GM21723 (cell line): ENCODE measurements around the gene CFAP97D1.
"Not testable (repeated sequence)": the region's sequence is repeated elsewhere in the genome, so short reads cannot be mapped to it uniquely, and the experiment has no call there.

Source experiments
- ATAC-seq: cut with Tn5 transposase; IDR thresholded peaks from one replicate; pipeline ENCODE4 v1.9.1; 2021; ENCODE audit warnings: mild to moderate bottlenecking, moderate library complexity; ENCODE audit not compliant: unreplicated experiment

The CFAP97D1 gene

DNA sequence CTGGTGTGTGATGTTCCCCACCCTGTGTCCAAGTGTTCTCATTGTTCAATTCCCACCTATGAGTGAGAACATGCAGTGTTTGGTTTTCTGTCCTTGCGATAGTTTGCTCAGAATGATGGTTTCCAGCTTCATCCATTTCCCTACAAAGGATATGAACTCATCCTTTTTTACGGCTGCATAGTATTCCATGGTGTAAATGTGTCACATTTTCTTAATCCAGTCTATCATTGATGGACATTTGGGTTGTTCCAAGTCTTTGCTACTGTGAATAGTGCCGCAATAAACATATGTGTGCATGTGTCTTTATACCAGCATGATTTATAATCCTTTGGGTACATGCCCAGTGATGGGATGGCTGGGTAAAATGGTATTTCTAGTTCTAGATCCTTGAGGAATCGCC lies 12.4 kb downstream of the CFAP97D1 start:
- not testable (repeated sequence) for ATAC-seq

- ATAC-seq = not testable (repeated sequence)
These were observed 17.8 kb downstream of the CFAP97D1 start for GRCh38 chr17:43798024-43798423.

DNA sequence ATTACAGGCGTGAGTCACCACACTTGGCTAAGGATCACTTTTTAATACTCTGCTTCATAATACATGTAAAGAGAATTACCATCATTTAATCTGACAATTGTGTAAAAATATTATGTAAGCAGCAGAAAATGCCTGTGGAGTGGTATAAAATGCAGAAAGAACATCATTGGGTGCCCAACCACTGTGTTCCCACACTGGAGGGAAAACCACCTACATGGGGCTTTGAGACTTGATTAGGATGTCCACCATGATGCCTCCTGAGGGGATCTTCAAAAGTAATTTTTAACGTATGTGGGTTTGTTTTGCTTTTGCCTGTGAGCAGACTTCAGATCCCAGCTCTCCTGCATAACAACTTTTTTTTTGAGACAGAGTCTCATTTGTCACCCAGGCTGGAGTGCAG lies 18.8 kb downstream of the CFAP97D1 start:
- no peak for ATAC-seq

- no peak for ATAC-seq
These were observed 20.5 kb downstream of the CFAP97D1 start for GRCh38 chr17:43800736-43801135.

- no peak for ATAC-seq
These were observed 21.6 kb downstream of the CFAP97D1 start for GRCh38 chr17:43801844-43802243.

- ATAC-seq = no peak
These were observed 23.5 kb downstream of the CFAP97D1 start for GRCh38 chr17:43803758-43804157.

- ATAC-seq = no peak
These were observed 24.9 kb downstream of the CFAP97D1 start for GRCh38 chr17:43805117-43805516.

DNA sequence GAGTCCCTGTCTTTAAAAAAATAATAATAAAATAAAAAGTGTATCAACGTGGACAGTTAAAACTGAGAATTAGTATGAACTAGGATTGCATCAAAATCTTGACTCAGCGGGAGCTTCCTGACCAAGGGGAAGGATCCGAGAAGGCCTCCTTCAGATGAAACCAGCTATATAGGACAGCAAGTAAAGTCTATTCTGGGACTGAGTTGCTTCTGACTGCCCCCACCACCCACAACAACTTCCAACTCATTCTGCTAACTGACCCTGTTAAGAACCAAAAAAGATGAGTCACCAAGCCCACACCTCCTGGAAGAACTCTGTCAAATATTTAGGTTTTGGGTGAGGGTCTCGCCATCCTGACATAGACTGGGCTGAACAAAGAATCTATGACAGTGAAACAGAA lies 27.8 kb downstream of the CFAP97D1 start:
- ATAC-seq = no peak

GRCh38 chr17:43809121-43809520 lies 28.9 kb downstream of the CFAP97D1 start:
- no peak for ATAC-seq

GRCh38 chr17:43810226-43810715 lies 30.0 kb downstream of the CFAP97D1 start:
- no peak for ATAC-seq

DNA sequence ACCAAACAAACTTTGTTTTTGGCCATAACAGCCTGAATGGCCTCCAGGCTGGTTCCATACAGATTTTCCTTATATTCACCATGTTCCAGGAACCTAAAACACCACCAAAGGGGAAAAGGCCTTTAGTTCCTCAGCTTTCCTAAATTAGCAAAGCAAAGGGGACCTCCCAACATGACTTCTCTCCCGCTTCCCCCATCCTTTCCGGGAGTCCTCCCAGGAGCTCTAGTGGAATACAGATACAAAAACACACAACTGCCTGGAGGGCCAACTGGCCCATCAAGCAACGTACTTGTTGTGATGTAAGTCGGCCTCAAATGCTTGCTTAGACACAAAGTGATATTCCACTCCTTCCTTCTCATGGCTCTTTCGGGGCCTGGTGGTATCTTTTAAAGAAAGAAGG lies 30.6 kb downstream of the CFAP97D1 start:
- no peak for ATAC-seq

DNA sequence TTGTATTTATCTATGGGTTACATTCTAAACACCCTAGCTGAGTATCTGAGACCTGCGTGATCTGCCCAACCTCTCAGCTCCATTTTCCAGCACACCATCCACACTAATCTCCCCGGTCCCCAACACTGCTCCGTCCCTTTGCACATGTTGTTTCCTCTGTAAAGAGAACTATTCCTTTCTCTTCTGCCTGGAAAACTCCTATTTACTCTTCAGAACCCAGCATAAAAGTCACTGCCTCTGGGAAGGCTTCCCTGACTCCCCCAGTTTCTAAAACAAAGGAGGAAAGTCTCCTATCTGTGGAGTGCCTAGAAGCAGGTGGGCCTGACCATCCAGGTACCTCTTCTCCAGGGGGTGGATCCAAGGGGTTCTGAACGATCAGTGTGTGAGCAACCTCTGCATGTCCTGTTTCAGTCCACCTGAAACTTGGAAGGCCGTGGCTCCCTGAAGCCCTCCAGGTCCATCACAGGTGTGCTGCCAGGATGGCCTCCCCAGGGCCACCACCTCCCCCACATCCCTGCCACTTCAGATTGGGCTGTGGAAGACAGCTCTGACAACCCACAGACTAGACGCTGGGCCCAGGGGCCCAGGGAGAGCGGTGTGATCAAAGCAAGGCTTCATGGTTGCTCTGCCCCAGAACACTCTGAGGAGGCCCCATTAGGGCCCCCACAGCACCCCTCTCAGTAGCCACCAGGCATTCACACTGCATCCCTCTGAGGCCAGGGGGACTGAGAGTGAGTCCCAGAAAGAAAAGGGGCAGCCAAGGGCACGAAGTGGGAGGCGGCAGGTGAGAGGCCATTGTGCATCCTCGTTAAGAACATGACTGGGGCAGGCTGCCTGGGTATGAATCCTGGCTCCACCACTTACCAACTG lies 32.4 kb downstream of the CFAP97D1 start:
- no peak for ATAC-seq

- ATAC-seq = no peak
These were observed 33.2 kb downstream of the CFAP97D1 start for GRCh38 chr17:43813386-43813785.

DNA sequence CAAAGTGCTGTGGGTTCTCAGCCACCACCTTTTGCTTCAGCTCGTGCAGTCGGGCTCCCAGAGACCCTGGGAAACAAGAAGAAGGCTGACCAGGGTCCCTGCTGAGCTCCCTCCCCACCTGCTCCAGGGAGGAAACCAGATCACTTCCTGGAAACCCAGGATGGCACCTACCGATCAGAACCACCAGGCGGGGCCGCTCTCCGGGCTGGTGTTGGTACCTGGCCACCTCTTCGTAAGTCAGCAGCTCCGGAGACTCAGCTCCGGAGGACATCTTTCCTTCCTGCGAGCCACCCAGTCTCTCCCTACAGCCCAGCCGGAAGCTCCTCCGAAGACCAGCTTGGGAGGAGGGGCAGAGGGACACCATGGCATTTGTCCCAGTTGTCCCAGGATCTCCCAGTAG lies 33.8 kb downstream of the CFAP97D1 start:
- no peak for ATAC-seq

- ATAC-seq = no peak
These were observed 34.5 kb downstream of the CFAP97D1 start for GRCh38 chr17:43814714-43815113.

- no peak for ATAC-seq
These were observed 36.4 kb downstream of the CFAP97D1 start for GRCh38 chr17:43816336-43817320.

DNA sequence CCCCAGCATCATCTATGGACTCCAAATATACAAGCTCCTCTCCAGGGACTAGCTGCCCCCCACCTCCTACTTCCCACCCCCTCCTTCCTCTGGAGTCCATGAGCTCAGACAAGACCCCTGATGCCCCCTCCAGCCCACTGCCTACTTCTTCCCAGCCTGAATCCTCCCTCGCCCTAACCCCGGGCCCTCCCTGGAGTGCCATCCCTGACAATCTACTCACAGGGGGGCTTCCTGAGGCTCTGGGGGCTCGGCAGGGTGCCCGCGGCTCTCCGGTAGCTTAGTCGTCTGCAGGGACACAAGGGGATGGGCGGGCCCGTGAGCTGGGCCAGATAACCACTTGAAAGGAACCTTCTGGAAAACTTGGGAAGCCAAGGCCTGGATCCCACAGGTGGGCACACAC lies 37.6 kb downstream of the CFAP97D1 start:
- no peak for ATAC-seq

GRCh38 chr17:43818966-43819365 lies 38.7 kb downstream of the CFAP97D1 start:
- no peak for ATAC-seq

DNA sequence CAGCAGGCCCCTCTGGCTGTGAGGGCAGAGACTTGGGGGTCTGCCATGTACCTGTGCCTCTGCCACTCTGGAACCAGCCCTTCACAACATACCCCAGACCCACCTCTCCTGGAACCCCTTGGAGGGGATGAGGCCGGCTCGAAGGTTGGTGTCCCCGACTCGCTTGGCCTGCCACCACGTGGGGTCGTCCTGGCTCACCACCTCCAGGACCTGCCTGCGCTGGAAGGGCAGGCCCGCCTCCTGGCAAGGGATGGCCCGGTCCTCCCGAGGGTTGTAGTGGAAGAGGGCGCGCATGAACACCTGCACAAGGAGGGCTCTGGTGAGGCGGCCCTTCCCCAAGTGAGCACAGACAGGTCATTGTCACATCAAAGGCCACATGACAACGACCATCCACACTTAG lies 40.5 kb downstream of the CFAP97D1 start:
- ATAC-seq = no peak

GRCh38 chr17:43822570-43823190 lies 42.4 kb downstream of the CFAP97D1 start:
- no peak for ATAC-seq
